GM18511 (cell line): ENCODE measurements around the gene SC5D.

Experiments used
- ATAC-seq: cut with Tn5 transposase; IDR thresholded peaks from one replicate; pipeline ENCODE4 v1.9.1; 2021; ENCODE audit warnings: mild to moderate bottlenecking, moderate library complexity; ENCODE audit not compliant: unreplicated experiment

The SC5D gene

GRCh38 chr11:121328176-121328966 is 35.8 kb downstream of the SC5D start:
- no peak for ATAC-seq

- no peak for ATAC-seq
Observed at GRCh38 chr11:121328967-121329679, 36.6 kb downstream of the SC5D start.

- ATAC-seq, result no peak
Observed at GRCh38 chr11:121329781-121330395, 37.3 kb downstream of the SC5D start.

DNA sequence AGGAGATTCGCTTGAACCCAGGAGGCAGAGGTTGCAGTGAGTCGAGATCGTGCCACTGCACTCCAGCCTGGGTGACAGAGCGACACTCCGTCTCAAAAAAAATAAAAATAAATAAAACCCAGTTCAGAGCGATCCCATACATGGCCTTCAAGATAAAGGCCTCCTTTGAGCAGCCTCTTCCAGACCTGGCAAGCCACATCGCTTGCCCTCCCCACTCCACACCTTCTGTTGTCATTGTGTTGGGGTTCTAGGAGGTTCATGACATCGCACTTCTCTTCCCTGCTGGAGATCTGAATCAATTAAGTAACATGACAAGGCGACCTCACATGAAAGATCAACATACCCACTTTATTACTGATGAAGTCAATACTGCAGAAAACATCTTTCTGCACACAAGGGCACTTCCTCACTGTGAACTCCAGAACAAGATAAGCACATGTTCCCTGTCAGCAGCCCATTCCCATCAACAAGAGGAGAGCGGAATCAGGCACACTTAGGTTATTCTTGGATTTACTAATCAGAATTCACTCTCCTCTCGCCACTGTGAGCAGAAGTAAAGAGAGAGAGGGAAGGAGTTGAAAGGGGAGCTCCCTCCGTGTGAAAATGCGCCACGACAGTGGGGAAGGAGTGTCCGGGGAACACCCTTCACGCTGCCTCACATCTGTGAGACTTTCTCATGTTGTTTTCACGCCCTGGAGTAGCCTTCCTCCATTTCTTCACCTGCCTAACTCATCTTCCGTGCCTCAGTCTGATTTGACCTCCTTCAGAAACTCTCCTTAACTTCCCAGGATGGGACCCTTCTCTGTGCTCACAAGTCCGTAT is 38.3 kb downstream of the SC5D start:
- ATAC-seq, result no peak

- no peak for ATAC-seq
Observed at GRCh38 chr11:121334973-121335710, 42.6 kb downstream of the SC5D start.

DNA sequence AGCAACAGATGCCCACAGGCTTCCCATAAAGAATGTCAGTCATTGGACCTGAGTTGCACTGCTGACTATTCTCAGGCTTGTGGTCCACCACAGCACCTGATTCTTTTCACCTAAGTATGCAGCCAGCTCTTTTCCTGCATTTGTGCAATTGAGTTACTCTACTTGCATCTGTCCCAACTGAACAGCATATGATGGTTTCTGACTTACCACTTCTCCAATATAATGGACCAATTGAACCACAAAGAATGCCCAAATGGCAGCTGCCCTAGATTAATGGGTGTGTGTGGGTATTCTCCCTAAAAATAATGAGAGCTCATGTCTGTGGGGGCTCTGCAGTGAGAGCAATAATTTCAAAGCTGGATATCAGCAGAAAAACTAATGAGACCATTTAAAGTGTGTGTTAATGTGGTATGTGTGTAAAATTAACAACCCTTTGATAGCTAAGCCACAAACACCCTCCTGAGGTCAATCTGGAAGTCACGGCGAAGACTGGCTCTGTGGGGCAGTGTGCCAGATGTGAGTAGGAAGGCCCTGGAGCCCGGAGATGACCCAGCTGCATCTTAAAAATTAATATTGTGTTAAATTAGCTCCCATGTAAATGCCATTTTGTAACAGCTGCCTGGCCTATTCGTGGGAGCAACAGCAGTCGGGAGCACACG is 43.8 kb downstream of the SC5D start:
- no peak for ATAC-seq

- ATAC-seq, result peak; percentile 43
Observed at GRCh38 chr11:121337078-121337477, 44.5 kb downstream of the SC5D start.

DNA sequence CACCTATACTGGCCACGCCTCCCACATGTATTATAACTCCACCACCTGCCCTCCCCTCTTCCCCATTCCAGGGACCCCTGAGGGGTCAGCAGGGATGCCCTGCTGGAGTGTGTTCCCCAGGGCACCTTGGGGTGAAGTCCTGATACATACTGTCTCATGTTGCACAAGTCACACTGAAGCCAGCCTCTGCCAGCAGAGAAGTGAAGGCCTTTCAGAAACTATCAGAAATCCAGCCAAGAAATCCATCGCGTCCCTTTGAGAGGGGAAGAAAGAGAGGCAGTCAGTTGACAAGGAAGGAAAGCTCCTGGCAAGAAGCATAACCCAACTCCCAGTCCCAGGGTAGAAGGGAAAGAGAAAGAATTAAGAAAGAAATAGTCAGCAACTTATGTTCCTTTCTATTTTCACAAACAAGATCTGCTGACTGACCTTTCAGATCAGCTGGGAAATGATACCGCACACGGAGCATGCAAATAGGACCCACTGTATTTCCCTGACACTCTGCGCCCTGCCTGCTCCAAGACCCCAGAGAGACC is 45.2 kb downstream of the SC5D start:
- no peak for ATAC-seq

DNA sequence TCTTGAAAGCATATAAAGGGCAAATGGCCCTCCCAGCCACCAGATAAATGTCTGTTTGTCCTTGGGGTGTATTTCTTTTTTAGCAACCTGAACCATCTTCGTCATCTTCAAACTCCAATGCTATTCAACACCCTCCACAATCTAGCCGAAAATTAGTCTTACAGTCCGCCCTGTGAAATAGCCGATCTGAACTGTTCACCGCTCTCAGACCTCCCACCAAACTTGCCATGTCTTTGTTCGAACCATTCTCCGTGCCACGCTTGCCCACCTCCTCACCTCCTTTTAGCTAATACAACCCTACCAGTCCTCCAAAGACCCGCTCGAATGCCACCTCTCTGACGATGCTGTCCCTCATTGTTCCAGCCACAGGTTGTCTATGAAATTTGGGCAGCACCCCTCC is 46.0 kb downstream of the SC5D start:
- ATAC-seq, result no peak

DNA sequence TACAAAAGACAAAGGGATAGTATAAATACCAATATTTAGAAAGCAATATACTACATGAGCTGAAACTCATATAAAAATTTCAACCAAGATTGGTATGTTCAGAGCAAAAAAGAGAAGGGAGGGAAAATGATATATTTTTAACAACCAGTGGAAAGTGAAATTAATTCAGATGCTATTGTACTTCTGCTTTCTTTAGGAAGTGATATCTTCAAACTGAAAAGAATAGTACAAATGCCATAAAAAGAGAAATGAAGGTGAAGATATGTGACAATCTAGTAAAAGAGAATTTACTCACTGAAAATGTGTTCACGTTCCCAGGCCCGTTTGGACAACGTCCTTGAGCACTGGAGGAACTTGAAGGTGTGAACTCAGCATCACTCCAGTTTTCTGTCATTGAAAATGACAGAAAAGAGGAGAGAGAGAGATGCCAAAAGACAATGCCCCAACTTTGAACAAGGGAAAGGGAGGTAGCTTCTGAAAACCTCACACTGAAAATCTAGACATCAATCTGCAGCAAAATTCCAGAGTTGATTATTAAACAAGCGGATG is 47.5 kb downstream of the SC5D start:
- ATAC-seq, result no peak

GRCh38 chr11:121341609-121342008 is 49.0 kb downstream of the SC5D start:
- ATAC-seq, result no peak

GRCh38 chr11:121344824-121345223 is 52.3 kb downstream of the SC5D start:
- ATAC-seq, result no peak

GRCh38 chr11:121347094-121347493 is 54.5 kb downstream of the SC5D start:
- no peak for ATAC-seq

GRCh38 chr11:121347813-121348212 is 55.2 kb downstream of the SC5D start:
- no peak for ATAC-seq

GRCh38 chr11:121348220-121348875 is 55.8 kb downstream of the SC5D start:
- no peak for ATAC-seq

DNA sequence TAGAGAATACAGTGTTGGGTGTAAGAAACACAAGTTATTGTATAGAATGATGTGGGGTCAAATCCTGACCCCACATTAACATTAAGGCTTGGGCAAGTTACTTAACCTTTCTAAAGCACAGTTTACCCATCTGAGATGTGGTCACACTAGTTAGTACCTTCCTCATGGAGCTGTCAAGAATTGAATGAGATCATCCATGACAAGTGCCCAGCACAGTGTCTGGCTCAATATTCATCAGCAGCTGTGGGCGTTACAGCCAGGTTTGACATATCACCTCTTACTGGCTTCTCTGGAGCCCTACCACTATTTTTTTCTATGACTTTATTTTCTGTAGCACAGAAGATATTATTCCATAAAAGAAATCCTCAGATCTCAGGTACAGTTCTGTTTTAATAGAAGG is 57.2 kb downstream of the SC5D start:
- ATAC-seq, result no peak

DNA sequence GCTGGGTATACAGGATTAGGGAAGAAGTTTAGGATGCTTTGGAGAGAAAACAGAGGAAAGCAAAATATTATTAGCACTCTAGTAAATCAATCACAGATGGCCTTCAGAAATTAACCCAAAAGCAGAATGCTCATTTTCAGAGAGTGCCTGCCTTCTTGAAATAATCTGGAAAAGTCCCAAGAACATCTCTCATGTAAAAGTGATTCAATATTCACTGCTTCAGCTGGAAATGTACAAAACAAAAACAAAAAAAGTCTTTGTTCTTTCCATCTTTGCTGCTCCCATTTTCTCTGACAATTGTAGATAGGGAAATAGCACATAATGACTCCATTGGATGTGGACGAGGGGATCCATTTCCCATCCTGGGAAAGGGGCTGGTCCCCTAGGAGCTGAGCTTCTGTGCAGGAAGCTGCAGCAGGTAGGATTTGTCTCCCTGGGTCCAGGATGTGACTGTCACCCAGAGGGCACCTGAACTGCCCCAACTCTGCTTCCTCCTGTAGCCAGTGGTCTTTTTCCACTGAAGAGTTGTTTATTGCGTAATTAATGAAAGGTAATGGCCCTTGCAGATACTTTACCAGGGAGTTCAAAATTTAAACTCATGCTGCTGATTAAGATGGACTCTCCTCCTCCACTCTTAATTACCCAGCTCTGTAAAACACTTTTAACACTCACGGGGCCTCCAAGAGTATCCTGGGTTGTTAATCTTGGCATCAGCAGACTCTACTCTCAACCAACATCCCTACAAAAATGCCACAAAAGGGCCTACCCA is 57.9 kb downstream of the SC5D start:
- no peak for ATAC-seq

- no peak for ATAC-seq
Observed at GRCh38 chr11:121351083-121351630, 58.6 kb downstream of the SC5D start.
